HL-60 (cell line): ENCODE measurements around the gene LDLRAD3.

Experiments used
- CTCF ChIP-seq: IDR thresholded peaks from one replicate; pipeline ENCODE4 v1.5.1; 2011; ENCODE audit warnings: low read length, control low read depth, inconsistent platforms; ENCODE audit not compliant: insufficient read depth
- REST ChIP-seq: IDR thresholded peaks from 2 replicates; pipeline ENCODE4 v1.6.1; 2012; ENCODE audit warnings: low read depth; ENCODE audit not compliant: insufficient replicate concordance

GRCh38 chr11:36041988-36042611, 98.2 kb downstream of the LDLRAD3 start:
- peak; percentile 39 for TF ChIP-seq CTCF
- no peak for TF ChIP-seq REST
